HG03045 (cell line): ENCODE data around the gene CTSC.
"Not testable (repeated sequence)": the region's sequence is repeated elsewhere in the genome, so short reads cannot be mapped to it uniquely, and the experiment has no call there.

Experiments
- ATAC-seq: cut with Tn5 transposase; IDR thresholded peaks from one replicate; pipeline ENCODE4 v1.9.1; 2021; ENCODE audit warnings: mild to moderate bottlenecking, moderate library complexity; ENCODE audit not compliant: unreplicated experiment

CTSC gene

GRCh38 chr11:88284336-88285050 lies 53.0 kb downstream of the CTSC start:
- ATAC-seq = no peak

DNA sequence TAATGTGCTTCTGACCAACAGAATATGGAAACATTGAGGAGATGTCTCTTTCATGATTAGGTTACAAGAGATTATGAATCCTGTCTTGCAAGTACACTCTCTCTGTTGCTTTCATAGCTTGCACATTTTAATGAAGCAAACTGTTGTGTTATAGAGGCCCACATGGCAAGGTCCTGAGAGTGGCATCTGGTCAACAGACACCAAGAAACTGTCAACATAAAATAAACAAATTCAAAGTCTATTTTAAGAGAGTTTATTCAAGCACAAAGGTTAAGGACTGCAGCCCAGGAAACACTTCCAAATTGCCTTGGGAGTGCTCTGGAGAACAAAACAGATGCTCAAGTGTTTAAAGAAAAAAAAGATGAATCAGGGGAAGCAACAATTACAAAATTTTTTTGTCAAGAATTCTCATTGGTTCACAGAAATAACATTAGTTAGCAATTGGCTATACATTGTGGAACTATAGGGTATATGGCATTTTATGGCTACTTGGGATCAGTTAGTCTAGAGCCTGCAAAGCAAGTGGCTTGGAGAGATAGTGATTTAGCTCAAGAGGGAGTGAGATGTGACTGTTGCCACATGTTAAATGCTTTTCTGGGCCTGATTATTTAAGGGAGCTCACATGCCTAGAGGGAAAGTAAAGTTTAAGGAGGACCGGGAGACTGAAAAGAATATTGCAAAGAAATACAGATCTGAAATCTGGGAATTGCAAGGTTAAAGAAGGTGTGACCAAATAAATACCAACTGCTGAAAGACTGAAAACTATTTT lies 54.6 kb downstream of the CTSC start:
- no peak for ATAC-seq

DNA sequence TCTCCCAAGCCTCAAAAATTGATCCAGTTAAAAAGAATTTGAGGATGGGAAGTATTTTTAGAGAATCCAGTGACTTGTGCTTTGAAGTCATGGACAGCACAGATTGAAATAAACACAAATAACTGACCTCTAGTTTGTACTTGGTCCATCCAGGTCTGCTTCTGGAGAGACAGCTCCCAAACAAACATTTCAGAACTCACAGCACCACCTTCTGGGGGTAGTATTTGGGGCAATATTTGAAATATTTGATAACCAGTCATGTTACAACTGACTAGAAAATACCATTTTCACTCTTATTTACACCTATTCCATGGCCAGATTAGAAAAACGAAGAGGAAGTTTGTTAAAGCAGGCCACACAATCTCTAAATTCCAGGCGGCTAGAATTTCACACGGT lies 56.2 kb downstream of the CTSC start:
- ATAC-seq = no peak

GRCh38 chr11:88280673-88281316 lies 56.7 kb downstream of the CTSC start:
- no peak for ATAC-seq

GRCh38 chr11:88277349-88277915 lies 60.1 kb downstream of the CTSC start:
- no peak for ATAC-seq

DNA sequence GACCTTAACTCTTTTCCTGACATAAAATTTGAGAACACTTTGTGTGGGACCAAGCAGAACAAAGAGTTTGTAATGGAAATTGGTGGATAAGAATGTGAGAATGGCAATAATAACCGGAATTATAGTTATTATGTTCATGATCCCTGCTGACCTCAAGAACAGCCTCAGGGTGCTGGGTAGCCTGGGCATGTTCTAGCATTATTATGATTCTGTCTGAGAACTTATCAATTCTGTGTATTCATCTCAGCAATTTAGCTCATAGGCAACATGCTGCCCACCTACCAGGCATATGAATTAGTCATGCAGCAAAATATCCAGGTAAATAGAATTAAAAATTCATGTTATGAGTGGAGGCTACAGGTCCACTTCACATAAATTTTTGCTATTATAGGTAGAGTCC lies 61.9 kb downstream of the CTSC start:
- ATAC-seq = no peak

DNA sequence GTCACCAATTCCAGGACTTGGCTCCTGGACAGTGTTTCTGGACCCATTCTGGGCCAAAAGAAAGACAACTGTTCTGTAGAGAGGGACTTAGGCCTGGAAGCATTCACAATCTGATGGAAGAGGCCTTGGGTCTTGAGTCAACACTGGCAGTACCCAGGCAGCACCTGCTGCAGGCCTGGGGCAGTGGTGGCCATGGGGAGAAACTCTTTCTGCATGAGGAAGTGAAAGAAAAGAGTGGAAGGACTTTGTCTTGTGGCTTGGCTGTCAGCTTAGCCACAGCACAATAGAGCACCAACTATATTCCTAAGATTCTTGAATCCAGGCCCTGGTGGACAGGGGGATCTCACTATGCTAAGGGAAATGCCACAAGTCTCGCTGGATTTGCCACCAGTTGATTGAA lies 70.6 kb downstream of the CTSC start:
- no peak for ATAC-seq

DNA sequence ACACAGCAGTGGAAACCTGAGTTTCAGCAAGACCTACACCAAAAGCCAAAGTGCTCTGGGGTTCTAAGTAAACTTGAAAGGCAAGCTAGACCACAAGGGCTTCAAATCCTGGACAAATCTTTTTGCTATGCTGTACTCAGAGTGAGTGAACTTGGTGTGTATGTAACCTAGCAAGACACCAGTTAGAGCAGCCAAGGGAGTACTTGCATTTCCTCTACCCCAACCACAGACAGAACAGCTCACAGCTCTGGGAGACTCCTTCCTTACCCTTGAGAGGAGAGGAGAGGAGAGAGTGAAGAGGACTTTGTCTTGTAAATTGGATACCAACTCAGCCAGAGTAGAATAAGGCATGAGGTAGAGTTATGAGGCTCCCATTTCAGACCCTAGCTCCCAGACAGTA lies 71.4 kb downstream of the CTSC start:
- ATAC-seq = no peak

GRCh38 chr11:88259431-88259830 lies 78.1 kb downstream of the CTSC start:
- ATAC-seq = no peak

DNA sequence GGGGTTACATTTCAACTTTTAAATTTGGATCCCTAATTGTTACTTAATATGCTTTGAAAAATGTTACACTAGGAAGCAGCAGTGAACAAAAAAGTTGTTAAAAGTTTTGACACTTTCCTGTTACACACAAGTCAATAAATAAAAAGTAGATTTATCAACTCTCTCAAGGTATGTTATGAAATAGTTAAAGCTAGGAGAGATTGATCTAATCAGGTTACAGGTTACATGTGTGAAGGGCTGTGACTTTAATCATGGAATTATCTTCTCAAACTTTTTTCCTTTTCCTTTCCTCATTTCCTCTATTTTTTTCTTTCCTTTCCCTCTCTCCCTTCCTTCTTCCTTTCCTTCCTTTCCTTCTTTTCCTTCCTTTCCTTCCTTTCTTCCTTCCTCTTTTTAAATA lies 85.3 kb downstream of the CTSC start:
- ATAC-seq = no peak

GRCh38 chr11:88250566-88251242 lies 86.8 kb downstream of the CTSC start:
- ATAC-seq = no peak

DNA sequence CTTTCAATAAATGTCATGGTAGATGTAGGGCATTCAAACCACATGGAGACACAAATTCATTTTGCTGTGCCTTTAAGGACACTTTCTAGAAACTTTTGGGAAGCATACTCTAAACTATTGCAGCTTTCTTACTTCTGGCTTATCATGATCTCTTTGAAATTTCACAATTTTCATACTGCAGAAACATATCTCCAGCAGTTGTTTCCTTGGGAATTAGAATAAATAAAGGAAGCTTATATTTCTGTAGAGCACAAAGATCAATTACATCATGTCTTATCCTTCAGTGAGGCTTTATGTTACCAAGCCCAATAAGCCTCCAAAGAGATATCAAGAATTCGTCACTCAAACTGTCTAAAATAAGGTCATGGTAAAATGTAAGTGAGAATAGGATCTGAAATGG lies 87.8 kb downstream of the CTSC start:
- ATAC-seq = no peak

DNA sequence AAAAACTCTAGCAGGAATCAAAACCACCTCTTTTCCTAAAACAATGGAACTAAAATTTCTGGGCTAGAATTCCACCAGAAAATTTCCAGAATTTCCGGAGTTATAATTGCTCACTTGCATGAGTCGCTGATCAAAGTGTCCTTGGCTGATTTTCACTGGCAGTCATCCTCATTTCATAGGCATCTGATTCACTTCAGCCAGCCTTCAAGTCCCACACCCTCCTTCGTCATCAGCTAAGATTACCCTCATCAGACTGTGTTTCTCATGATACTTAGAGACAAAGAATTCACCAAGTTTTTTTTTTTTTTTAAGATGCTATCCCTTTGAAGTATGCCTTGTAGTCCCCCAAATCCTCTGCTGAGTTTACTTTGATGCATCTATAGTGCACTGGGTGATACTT lies 90.8 kb downstream of the CTSC start:
- no peak for ATAC-seq

GRCh38 chr11:88245576-88245975 lies 92.0 kb downstream of the CTSC start:
- ATAC-seq = not testable (repeated sequence)
